CD8-positive, alpha-beta memory T cell (primary cell): ENCODE measurements around the gene MINDY4. TPM values are rescaled to one million over a fixed set of nuclear protein-coding genes. Genes with fewer than 3 reads are reported as not detected.

Experiments used
- CTCF ChIA-PET: fragments of 350-600 bp; sonication (Branson Sonifier 250); formaldehyde crosslinking; loops from one replicate; lab custom pipeline; 2021; ENCODE audit warnings: antibody characterized with exemption; lab: Charles Lee
- POLR2A ChIA-PET: fragments of 350-600 bp; sonication (Branson Sonifier 250); formaldehyde crosslinking; loops from one replicate; lab custom pipeline; 2021; ENCODE audit warnings: antibody characterized with exemption; lab: Charles Lee
- DNase-seq, 5 donors: peaks; one replicate each; pipeline versions ENCODE4 v3.0.0 to v3.0.0-alpha.2; 2020 to 2022; ENCODE audit warnings: mixed read lengths in 1 of 5
- H3K27ac ChIP-seq: one replicate; pipeline ENCODE4 v1.7.0; 2013; ENCODE audit warnings: low read depth, mild to moderate bottlenecking, low read length, moderate library complexity
- H3K27me3 ChIP-seq: 2 replicates; pipeline ENCODE4 v1.7.0; 2013; ENCODE audit warnings: low read length, mild to moderate bottlenecking; ENCODE audit not compliant: insufficient read depth, poor library complexity, severe bottlenecking
- H3K36me3 ChIP-seq: 2 replicates; pipeline ENCODE4 v1.7.0; 2013; ENCODE audit warnings: mild to moderate bottlenecking, low read length, moderate library complexity; ENCODE audit not compliant: insufficient read depth
- H3K4me1 ChIP-seq: 2 replicates; pipeline ENCODE4 v1.7.0; 2013; ENCODE audit warnings: mild to moderate bottlenecking, low read length, moderate library complexity; ENCODE audit not compliant: insufficient read depth
- H3K4me3 ChIP-seq: 2 replicates; pipeline ENCODE4 v1.7.0; 2013; ENCODE audit warnings: mild to moderate bottlenecking, low read length
- H3K9me3 ChIP-seq: 2 replicates; pipeline ENCODE4 v1.7.0; 2013; ENCODE audit warnings: mild to moderate bottlenecking, low read length
- H3K27ac Mint-ChIP-seq, 8 donors: one replicate each; pipeline ENCODE4 v1.8.0; 2020 to 2021; ENCODE audit warnings: mixed read lengths in 8 of 8, mild to moderate bottlenecking in 6 of 8, inconsistent platforms in 3 of 8, moderate library complexity in 3 of 8
- H3K27me3 Mint-ChIP-seq, 2 donors: one replicate each; pipeline ENCODE4 v1.8.0; 2020 to 2021; ENCODE audit warnings: mixed read lengths in 2 of 2, mild to moderate bottlenecking in 1 of 2, moderate library complexity in 1 of 2
- H3K36me3 Mint-ChIP-seq, 3 donors: one replicate each; pipeline ENCODE4 v1.8.0; 2020 to 2021; ENCODE audit warnings: mixed read lengths in 3 of 3, inconsistent platforms in 1 of 3, mild to moderate bottlenecking in 1 of 3
- H3K4me1 Mint-ChIP-seq, 3 donors: one replicate each; pipeline ENCODE4 v1.8.0; 2020 to 2021; ENCODE audit warnings: mixed read lengths in 3 of 3, inconsistent platforms in 1 of 3, mild to moderate bottlenecking in 1 of 3
- H3K4me3 Mint-ChIP-seq, 7 donors: one replicate each; pipeline ENCODE4 v1.8.0; 2020 to 2021; ENCODE audit warnings: mixed read lengths in 7 of 7, mild to moderate bottlenecking in 6 of 7, moderate library complexity in 4 of 7, inconsistent platforms in 2 of 7
- H3K9me3 Mint-ChIP-seq, 5 donors: one replicate each; pipeline ENCODE4 v1.8.0; 2020 to 2022; ENCODE audit warnings: mixed read lengths in 5 of 5, mild to moderate bottlenecking in 3 of 5, moderate library complexity in 2 of 5, inconsistent platforms in 1 of 5
- polyA plus RNA-seq: library from polyadenylated mRNA; unstranded; fragments of 300-500 nt; fragmentation: Illumina TruSeq; gene quantifications from one replicate; pipeline ENCODE4 v1.2.3, GENCODE V29; 2021
- total RNA-seq, 2 experiments: library from RNA; stranded (reverse); gene quantifications; one replicate each; pipeline ENCODE4 v1.2.3, GENCODE V29; 2021

The MINDY4 gene
- total and polyA plus RNA-seq, 3 experiments from 2014 or later, result 1.0 to 2.6 (median 2.4) TPM

- H3K27me3 ChIP-seq, result no peaks in the 10 kb centered on the region
- no peak for DNase-seq
Measured at GRCh38 chr7:30780941-30781340, 9.7 kb downstream of the MINDY4 start.

GRCh38 chr7:30782690-30783089 is 11.5 kb downstream of the MINDY4 start:
- Histone ChIP-seq H3K27me3 (no peaks in the 10 kb centered on the region), H3K4me1 (no peaks in the 10 kb centered on the region), H3K27ac (no peak overlapping the region), H3K4me3 (no peak overlapping the region), H3K36me3 (no peaks in the 10 kb centered on the region), H3K9me3 (no peaks in the 10 kb centered on the region)
- Mint-ChIP-seq H3K27me3 (no peaks in the 10 kb centered on the region), H3K36me3 (peaks cover 4 to 10% (median 6%) of the 10 kb centered on the region in 3 donors), H3K4me3 (no peak overlapping the region), H3K4me1 (no peaks in the 10 kb centered on the region), H3K9me3 (no peaks in the 10 kb centered on the region), H3K27ac (no peak overlapping the region)
- POLR2A ChIA-PET, result no interaction called here
- no peak for DNase-seq
- CTCF ChIA-PET, result no interaction called here

More at GRCh38 chr7:30780941-30781340, 9.7 kb downstream of the MINDY4 start:
- Mint-ChIP-seq H3K27ac (no peak overlapping the region), H3K9me3 (no peaks in the 10 kb centered on the region), H3K27me3 (no peaks in the 10 kb centered on the region), H3K36me3 (peaks cover 4 to 10% (median 6%) of the 10 kb centered on the region in 3 donors), H3K4me1 (no peaks in the 10 kb centered on the region), H3K4me3 (no peak overlapping the region)
- no peak overlapping the region for H3K4me3 ChIP-seq
- H3K4me1 ChIP-seq, result no peaks in the 10 kb centered on the region
- ChIA-PET POLR2A (no interaction called here), CTCF (no interaction called here)
- no peak overlapping the region for H3K27ac ChIP-seq
- no peaks in the 10 kb centered on the region for H3K36me3 ChIP-seq
- no peaks in the 10 kb centered on the region for H3K9me3 ChIP-seq

GRCh38 chr7:30785786-30786185 is 14.6 kb downstream of the MINDY4 start:
- CTCF ChIA-PET, result no interaction called here
- Histone ChIP-seq H3K27me3 (no peaks in the 10 kb centered on the region), H3K9me3 (no peaks in the 10 kb centered on the region), H3K4me1 (no peaks in the 10 kb centered on the region), H3K36me3 (no peaks in the 10 kb centered on the region), H3K27ac (no peak overlapping the region), H3K4me3 (no peak overlapping the region)
- no peaks in the 10 kb centered on the region for H3K9me3 Mint-ChIP-seq
- DNase-seq, result no peak
- no peaks in the 10 kb centered on the region for H3K27me3 Mint-ChIP-seq
- H3K36me3 Mint-ChIP-seq, result peaks cover 4 to 10% (median 6%) of the 10 kb centered on the region in 3 donors
- H3K4me3 Mint-ChIP-seq, result no peak overlapping the region
- no peaks in the 10 kb centered on the region for H3K4me1 Mint-ChIP-seq
- H3K27ac Mint-ChIP-seq, result no peak overlapping the region
- POLR2A ChIA-PET, result no interaction called here

GRCh38 chr7:30787486-30787885 is 16.3 kb downstream of the MINDY4 start:
- Mint-ChIP-seq H3K27ac (no peak overlapping the region), H3K27me3 (no peaks in the 10 kb centered on the region), H3K9me3 (no peaks in the 10 kb centered on the region), H3K36me3 (peaks cover 3 to 8% (median 4%) of the 10 kb centered on the region in 3 donors), H3K4me3 (no peak overlapping the region), H3K4me1 (no peaks in the 10 kb centered on the region)
- Histone ChIP-seq H3K27me3 (no peaks in the 10 kb centered on the region), H3K4me3 (no peak overlapping the region), H3K36me3 (no peaks in the 10 kb centered on the region), H3K27ac (no peak overlapping the region), H3K9me3 (no peaks in the 10 kb centered on the region), H3K4me1 (no peaks in the 10 kb centered on the region)
- ChIA-PET POLR2A (no interaction called here), CTCF (interaction anchor here (2.0 kb wide), 1 partner anchor 10 kb away, joined by 6 read pairs; no protein-coding TSS in a partner anchor)
- no peak for DNase-seq

GRCh38 chr7:30788640-30789333 is 17.6 kb downstream of the MINDY4 start:
- Mint-ChIP-seq H3K4me3 (no peak overlapping the region), H3K4me1 (no peaks in the 10 kb centered on the region), H3K9me3 (no peaks in the 10 kb centered on the region), H3K27me3 (no peaks in the 10 kb centered on the region), H3K27ac (no peak overlapping the region), H3K36me3 (peaks cover 3 to 6% (median 4%) of the 10 kb centered on the region in 3 donors)
- Histone ChIP-seq H3K27ac (no peak overlapping the region), H3K4me1 (no peaks in the 10 kb centered on the region), H3K36me3 (no peaks in the 10 kb centered on the region), H3K4me3 (no peak overlapping the region), H3K27me3 (no peaks in the 10 kb centered on the region), H3K9me3 (no peaks in the 10 kb centered on the region)
- POLR2A ChIA-PET, result no interaction called here
- CTCF ChIA-PET, result interaction anchor here (2.0 kb wide), 1 partner anchor 12 kb away, joined by 6 read pairs; no protein-coding TSS in a partner anchor
- no peak for DNase-seq

- Histone ChIP-seq H3K27ac (no peak overlapping the region), H3K27me3 (no peaks in the 10 kb centered on the region), H3K9me3 (no peaks in the 10 kb centered on the region), H3K4me3 (no peak overlapping the region), H3K4me1 (no peaks in the 10 kb centered on the region), H3K36me3 (no peaks in the 10 kb centered on the region)
- H3K27me3 Mint-ChIP-seq, result no peaks in the 10 kb centered on the region
- no peaks in the 10 kb centered on the region for H3K9me3 Mint-ChIP-seq
- H3K4me3 Mint-ChIP-seq, result no peak overlapping the region
- DNase-seq, result no peak
- no peak overlapping the region for H3K27ac Mint-ChIP-seq
- peaks cover 3 to 6% (median 4%) of the 10 kb centered on the region in 3 donors for H3K36me3 Mint-ChIP-seq
- ChIA-PET POLR2A (no interaction called here), CTCF (no interaction called here)
- H3K4me1 Mint-ChIP-seq, result no peaks in the 10 kb centered on the region
Measured at GRCh38 chr7:30789334-30789711, 18.1 kb downstream of the MINDY4 start.

- Histone ChIP-seq H3K4me1 (no peaks in the 10 kb centered on the region), H3K36me3 (no peaks in the 10 kb centered on the region), H3K9me3 (no peaks in the 10 kb centered on the region), H3K4me3 (no peak overlapping the region), H3K27me3 (no peaks in the 10 kb centered on the region), H3K27ac (no peak overlapping the region)
- H3K4me1 Mint-ChIP-seq, result no peaks in the 10 kb centered on the region
- no peak for DNase-seq
- H3K4me3 Mint-ChIP-seq, result no peak overlapping the region
- H3K36me3 Mint-ChIP-seq, result peaks cover 0 to 3% (median under 1%) of the 10 kb centered on the region in 3 donors
- no peak overlapping the region for H3K27ac Mint-ChIP-seq
- CTCF ChIA-PET, result interaction anchor here (1.9 kb wide), 1 partner anchor 9 kb away, joined by 7 read pairs; no protein-coding TSS in a partner anchor
- POLR2A ChIA-PET, result no interaction called here
- H3K27me3 Mint-ChIP-seq, result no peaks in the 10 kb centered on the region
- H3K9me3 Mint-ChIP-seq, result no peaks in the 10 kb centered on the region
Measured at GRCh38 chr7:30790356-30790755, 19.1 kb downstream of the MINDY4 start.

GRCh38 chr7:30791114-30791513 is 19.9 kb downstream of the MINDY4 start:
- Mint-ChIP-seq H3K9me3 (no peaks in the 10 kb centered on the region), H3K36me3 (peaks cover 0 to 1% (median 0%) of the 10 kb centered on the region in 3 donors), H3K4me3 (no peak overlapping the region), H3K27me3 (no peaks in the 10 kb centered on the region), H3K27ac (no peak overlapping the region), H3K4me1 (peaks cover 3 to 4% (median 4%) of the 10 kb centered on the region in 3 donors)
- ChIA-PET POLR2A (no interaction called here), CTCF (interaction anchor here (1.9 kb wide), 1 partner anchor 9 kb away, joined by 7 read pairs; no protein-coding TSS in a partner anchor)
- Histone ChIP-seq H3K4me3 (no peak overlapping the region), H3K9me3 (no peaks in the 10 kb centered on the region), H3K4me1 (peaks cover 4% of the 10 kb centered on the region), H3K27me3 (no peaks in the 10 kb centered on the region), H3K27ac (no peak overlapping the region), H3K36me3 (no peaks in the 10 kb centered on the region)
- DNase-seq, result no peak
